GM19455 (cell line): ENCODE measurements around the gene TSPAN4.
A peak's percentile ranks its signal among the peaks of the same experiment; 100 is the strongest.

Source experiments
- ATAC-seq: cut with Tn5 transposase; IDR thresholded peaks from one replicate; pipeline ENCODE4 v1.9.1; 2021; ENCODE audit not compliant: unreplicated experiment

Gene TSPAN4

GRCh38 chr11:803770-804598 is 38.7 kb upstream of the TSPAN4 start:
- ATAC-seq = no peak

- no peak for ATAC-seq
Observed at GRCh38 chr11:804599-804964, 38.1 kb upstream of the TSPAN4 start.

GRCh38 chr11:808427-809286 is 34.0 kb upstream of the TSPAN4 start:
- no peak for ATAC-seq

GRCh38 chr11:809287-810039 is 33.2 kb upstream of the TSPAN4 start, which contains the start of gene RPLP2:
Gene RPLP2 (plus strand): TSS chr11:809967. CDS start chr11:810235, 268 bp downstream.
- peak; percentile 70 for ATAC-seq

GRCh38 chr11:810040-810567 is 32.5 kb upstream of the TSPAN4 start:
- peak; percentile 2 for ATAC-seq

GRCh38 chr11:811446-812245 is 31.0 kb upstream of the TSPAN4 start:
- no peak for ATAC-seq

GRCh38 chr11:812390-812789 is 30.3 kb upstream of the TSPAN4 start:
- no peak for ATAC-seq

GRCh38 chr11:813072-813455 is 29.6 kb upstream of the TSPAN4 start:
- no peak for ATAC-seq

- ATAC-seq = no peak
Observed at GRCh38 chr11:813456-814096, 29.1 kb upstream of the TSPAN4 start.

- ATAC-seq = no peak
Observed at GRCh38 chr11:815675-816432, 26.8 kb upstream of the TSPAN4 start.

- no peak for ATAC-seq
Observed at GRCh38 chr11:816433-816779, 26.2 kb upstream of the TSPAN4 start.

GRCh38 chr11:818396-819128 is 24.1 kb upstream of the TSPAN4 start, which contains the start of gene PNPLA2:
Gene PNPLA2 (plus strand): TSS chr11:818914. CDS start chr11:819719, 805 bp downstream.
- ATAC-seq = no peak

GRCh38 chr11:819129-819931 is 23.3 kb upstream of the TSPAN4 start:
- ATAC-seq = peak; percentile 69

- peak; percentile 71 for ATAC-seq
Observed at GRCh38 chr11:819943-820649, 22.6 kb upstream of the TSPAN4 start.

GRCh38 chr11:820655-821511 is 21.8 kb upstream of the TSPAN4 start:
- ATAC-seq = no peak
